Stimulated activated naive CD4-positive, alpha-beta T cell treated with Interleukin-2 at 50 U/mL for 16 hours (primary cell): Measurements from ENCODE around the gene RELN.
"Not testable (repeated sequence)": the region's sequence is repeated elsewhere in the genome, so short reads cannot be mapped to it uniquely, and the experiment has no call there.

Experiments used
- DNase-seq: peaks from one replicate; lab custom pipeline; 2025; lab: John Stamatoyannopoulos, UW

Gene RELN

DNA sequence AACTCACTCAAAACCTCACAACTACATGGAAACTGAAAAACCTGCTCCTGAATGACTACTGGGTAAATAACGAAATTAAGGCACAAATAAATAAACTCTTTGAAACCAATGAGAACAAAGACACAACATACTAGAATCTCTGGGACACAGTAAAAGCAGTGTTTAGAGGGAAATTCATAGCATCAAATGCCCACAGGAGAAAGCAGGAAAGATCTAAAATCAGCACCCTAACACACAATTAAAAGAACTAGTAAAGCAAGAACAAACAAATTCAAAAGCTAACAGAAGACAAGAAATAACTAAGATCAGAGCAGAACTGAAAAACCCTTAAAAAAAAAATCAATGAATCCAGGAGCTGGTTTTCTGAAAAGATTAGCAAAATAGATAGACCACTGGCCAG lies 202.4 kb downstream of the RELN start:
- not testable (repeated sequence) for DNase-seq

- no peak for DNase-seq
Measured at GRCh38 chr7:103784646-103785286, 204.7 kb downstream of the RELN start.

GRCh38 chr7:103781409-103781808 lies 208.0 kb downstream of the RELN start:
- no peak for DNase-seq

DNA sequence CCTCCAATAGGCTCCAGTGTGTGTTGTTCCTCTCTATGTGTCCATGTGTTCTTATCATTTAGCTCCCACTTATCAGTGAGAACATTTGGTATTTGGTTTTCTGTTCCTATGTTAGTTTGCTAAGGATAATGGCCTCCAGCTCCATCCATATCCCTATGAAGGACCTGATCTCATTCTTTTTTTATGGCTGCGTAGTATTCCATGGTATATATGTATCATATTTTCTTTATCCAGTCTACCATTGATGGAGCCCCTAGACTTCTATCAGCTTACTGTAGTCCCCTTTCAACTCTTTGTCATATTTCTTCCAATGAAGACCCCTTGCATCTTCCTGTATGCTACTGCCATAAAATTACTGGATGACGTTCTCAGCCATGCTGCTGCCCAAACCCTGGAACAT lies 208.9 kb downstream of the RELN start:
- DNase-seq: not testable (repeated sequence)

- DNase-seq: no peak
Measured at GRCh38 chr7:103777440-103777839, 212.0 kb downstream of the RELN start.

- DNase-seq: no peak
Measured at GRCh38 chr7:103773726-103774125, 215.7 kb downstream of the RELN start.

DNA sequence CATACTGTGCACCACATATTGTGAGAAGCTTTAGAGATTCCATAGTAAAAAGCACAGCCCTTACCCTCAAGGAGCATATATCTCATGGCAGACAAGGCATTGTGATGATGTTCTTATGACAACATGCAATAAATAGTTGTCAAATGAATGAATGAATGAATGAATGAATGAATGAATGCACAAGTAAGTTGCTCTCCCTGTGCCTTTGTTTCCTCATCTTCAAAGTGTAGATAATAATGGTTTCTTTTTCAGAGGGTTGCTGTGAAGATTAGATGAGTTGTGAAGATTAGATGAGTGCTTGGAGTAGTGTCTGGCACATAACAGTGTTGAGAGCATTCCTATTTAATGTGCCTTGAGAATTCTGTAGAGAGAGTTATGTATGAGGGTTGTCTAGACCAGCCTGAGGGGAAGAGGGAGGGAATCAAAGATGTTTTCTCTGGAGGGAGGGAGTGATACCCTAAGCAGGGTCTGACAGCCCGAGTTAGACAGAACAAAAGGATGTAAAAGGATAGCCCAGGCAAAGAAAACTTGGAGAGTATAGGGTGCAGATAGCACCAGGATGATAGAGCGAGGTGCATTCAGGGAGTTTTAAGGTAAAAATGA lies 217.2 kb downstream of the RELN start:
- no peak for DNase-seq

DNA sequence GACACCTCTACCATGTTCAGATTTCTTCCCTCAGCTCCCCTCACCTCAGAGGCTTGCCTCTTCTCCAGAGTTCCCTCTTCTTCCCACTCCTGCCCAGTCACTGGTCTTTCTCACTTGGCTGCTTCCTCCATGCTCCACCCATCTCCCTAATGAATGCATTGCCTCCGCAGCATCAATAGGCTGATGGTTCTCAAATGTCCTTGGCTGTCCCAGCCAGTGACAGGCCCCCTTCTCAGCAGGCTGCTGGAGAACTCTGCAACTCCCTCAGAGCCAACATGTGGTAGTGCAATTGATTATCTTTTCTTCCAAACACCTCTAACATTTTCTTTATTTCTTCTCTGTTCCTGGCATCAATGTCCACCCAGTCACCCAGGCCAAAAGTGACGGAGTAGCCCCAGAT lies 218.2 kb downstream of the RELN start:
- DNase-seq: no peak

DNA sequence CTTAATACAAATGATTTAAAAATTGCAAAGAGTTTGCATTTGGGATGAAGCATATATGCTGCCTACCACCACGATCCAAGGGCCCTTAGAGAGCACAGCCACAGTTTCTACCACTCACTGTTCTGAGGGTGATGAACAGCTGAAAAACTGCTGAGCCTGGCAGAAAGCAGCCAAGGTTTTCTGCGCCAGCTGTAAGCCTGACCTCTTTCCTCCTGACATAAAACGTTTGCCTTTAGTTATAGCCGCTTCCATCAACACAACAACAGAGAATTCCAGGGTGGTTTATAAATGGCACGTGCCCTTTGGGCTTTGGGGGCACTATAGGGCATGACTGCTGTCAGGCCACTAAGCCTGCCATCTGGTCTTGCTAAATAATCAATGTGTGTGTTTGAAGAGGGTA lies 222.8 kb downstream of the RELN start:
- no peak for DNase-seq

DNA sequence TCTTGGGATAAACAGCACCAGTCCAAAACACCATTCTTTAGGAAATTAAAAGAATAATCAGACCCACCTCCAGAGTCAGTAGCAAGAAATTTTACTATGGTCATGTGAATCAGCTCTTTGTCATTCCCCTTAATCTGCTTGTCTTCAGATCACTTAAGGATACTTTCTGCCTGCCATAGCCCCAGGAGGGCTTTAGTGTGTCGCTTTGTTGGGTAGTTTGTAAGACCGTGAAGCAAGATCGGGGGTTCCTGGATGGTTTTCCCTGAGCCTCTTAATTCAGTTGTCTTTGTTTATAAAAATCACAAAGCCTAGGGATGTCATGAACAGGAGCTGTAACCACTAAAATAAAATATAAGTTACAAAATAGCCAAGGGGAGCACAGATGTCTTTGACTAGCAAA lies 223.6 kb downstream of the RELN start:
- DNase-seq: no peak

GRCh38 chr7:103764901-103765300 lies 224.6 kb downstream of the RELN start:
- no peak for DNase-seq

DNA sequence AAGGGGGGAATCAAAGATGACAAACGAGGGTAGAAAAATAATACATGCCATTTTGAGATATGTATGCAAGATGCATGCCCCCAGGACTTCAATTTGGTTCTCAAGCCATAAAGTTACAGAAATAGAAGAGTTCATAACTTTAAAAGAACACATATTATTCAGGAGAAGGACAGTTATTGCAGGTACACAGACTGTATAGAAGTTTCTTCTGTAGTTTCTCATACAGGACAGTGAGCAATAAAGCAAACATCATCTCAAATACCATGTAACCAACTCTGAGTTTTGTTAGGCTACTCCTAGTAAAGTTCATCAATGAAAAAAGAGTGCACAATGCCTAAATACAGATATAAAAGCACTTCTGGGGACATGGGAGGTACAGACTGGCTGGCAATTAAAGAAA lies 226.6 kb downstream of the RELN start:
- no peak for DNase-seq

DNA sequence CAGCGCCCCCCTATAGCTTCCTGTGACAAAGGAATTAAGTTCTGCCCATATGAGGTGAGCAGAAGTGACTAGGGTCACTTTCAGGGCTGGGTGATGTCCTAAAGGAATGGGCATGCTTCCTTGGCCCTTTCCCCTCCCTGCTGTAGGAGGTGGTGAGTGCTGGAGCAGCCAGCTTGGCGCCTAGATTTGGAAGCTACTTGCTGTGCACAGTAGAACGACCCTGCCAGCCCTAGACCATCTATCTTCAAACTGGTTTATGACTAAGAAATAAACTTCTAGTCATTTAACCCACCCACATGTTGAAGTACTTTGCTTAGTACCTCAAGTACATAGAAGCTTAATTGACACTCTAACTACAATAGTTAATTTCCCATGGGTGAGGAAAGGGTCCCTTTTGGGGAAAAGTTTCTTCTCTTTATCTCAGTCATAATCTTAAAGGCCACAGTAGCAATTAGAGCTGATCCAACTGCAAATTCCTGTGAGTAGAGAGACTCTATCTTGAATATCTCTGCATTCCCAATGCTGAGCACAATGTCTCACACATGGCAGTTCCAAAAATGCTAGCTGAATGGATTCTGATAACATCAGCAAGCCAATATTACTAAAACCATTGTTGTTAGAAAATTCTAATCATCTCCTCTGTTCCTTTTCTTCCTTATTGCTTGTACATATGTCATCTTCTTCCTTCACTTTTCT lies 227.2 kb downstream of the RELN start:
- DNase-seq: no peak

DNA sequence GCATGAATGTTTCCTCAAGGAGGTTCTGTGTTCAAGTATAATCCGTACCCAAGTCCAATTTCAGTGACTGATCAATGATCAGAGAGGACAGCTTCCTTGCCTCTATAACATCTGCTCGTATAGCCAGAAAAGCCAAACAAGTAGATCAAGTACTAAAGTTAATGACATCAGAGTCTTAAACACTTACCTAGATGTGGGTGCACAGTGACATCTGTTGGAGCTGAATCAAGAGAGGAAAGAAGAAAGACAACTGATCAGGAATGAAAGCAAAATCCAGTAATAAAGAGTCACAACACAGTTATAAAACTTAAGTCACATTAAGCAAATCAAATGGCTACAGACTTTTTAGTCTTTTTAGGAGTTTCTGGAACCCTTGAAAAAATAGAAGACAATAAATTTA lies 236.5 kb downstream of the RELN start:
- no peak for DNase-seq

DNA sequence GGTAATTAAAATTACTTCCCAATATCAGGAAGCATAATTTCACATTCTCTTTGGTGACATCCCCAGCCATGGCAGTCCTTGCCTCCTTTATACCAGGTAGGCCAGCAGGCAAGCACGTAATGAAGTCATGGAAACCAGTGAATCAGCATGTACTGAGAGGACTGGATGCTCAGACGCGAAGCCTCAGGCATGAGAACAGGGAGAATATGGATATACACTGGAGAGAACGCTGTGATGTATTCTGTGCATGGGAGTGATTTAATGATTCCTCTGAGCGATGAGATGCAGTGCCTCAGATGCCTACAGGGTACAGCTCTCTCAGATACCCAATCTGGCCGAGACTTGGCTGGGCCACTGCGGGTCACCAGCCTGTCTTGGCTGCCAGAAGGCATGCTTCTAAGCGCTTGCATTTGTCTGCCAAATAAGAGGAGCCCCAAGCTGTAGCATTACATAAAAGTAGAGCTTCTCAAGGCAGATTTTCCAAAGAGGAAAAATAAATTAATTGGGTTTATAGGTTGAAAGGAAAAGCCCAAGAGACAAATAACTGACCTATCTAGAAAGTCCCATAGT lies 238.1 kb downstream of the RELN start:
- no peak for DNase-seq

DNA sequence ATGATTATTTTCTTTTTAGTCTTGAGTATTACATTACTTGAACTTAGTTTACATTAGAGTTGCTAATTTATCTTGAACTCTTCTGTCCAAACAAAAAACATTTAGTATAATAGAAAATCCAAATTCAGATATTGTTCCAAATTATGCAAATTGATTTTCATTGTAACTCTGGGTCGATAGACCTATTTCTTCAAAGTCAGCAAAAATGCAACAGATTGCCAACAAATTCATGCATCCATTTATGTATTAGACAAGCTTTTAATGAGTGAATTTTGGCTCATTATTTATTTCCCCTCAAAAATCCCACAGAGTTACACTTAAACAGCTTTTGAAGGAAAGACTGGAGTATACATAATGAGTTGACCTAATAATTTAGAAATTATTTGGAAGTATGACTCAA lies 240.8 kb downstream of the RELN start:
- no peak for DNase-seq

- DNase-seq: no peak
Measured at GRCh38 chr7:103735377-103735776, 254.1 kb downstream of the RELN start.

GRCh38 chr7:103731169-103731568 lies 258.3 kb downstream of the RELN start:
- DNase-seq: no peak

GRCh38 chr7:103729026-103729425 lies 260.4 kb downstream of the RELN start:
- DNase-seq: no peak

GRCh38 chr7:103727982-103728610 lies 261.4 kb downstream of the RELN start:
- no peak for DNase-seq

- DNase-seq: no peak
Measured at GRCh38 chr7:103719070-103719469, 270.4 kb downstream of the RELN start.

DNA sequence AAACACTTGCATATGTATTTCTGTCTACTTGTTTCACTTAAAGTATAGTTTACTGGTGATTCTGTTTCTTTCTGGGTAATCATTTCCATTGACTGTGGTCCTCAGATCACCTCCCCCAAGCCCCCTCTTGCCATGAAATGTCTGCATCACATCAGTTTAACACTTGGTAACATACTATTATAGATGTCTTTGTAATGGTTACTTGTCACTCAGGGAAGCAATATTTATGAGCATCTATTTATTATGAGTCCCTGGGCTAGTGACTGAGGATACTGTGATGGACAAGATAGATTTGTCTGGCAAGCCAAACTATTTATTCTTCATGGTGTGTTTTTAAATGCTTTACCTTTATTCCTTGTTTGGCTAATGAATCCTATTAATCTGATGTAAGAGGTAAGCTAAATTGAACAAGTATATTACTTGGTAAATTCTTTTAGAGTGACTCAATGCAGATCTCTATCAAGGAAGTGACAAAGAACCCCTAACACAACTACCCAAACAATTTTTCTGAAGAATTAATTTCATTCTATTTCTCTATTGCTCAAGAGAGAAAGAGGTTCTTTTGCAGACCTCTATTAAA lies 270.9 kb downstream of the RELN start:
- DNase-seq: no peak
